HEK293 (cell line): Measurements from ENCODE around the gene SIAE.
A peak's percentile ranks its signal among the peaks of the same experiment; 100 is the strongest.

ENCODE experiments used
- CTCF ChIA-PET: fragments of 350-600 bp; formaldehyde crosslinking; extraction: SDS; loops from one replicate; lab custom pipeline; 2021; ENCODE audit warnings: antibody characterized with exemption; lab: Yijun Ruan, JAX
- POLR2A ChIA-PET: fragments of 300-600 bp; formaldehyde crosslinking; extraction: SDS; loops from one replicate; lab custom pipeline; 2020; ENCODE audit warnings: antibody characterized with exemption, inconsistent platforms; lab: Yijun Ruan, JAX
- H3K27ac ChIP-seq: fragments of 200-500 bp; sonication (Bioruptor generic); 2 replicates; pipeline ENCODE4 v1.5.1; 2014; ENCODE audit warnings: low read depth, low read length, control low read depth, inconsistent platforms; ENCODE audit errors: extremely low read depth
- H3K36me3 ChIP-seq, 2 experiments: fragments of 200-500 bp in 1 of 2; sonication (Bioruptor generic) in 1 of 2; 1 replicate in 1 of 2; 2 replicates in 1 of 2; pipeline ENCODE4 v1.5.1; 2014 to 2017; ENCODE audit warnings: inconsistent platforms in 2 of 2, low read length in 2 of 2; ENCODE audit not compliant: control insufficient read depth in 2 of 2, insufficient read depth in 1 of 2
- H3K4me1 ChIP-seq: fragments of 200-500 bp; sonication (Bioruptor generic); 2 replicates; pipeline ENCODE4 v1.5.1; 2014; ENCODE audit warnings: mild to moderate bottlenecking, low read length, inconsistent platforms; ENCODE audit not compliant: control insufficient read depth, insufficient read depth
- H3K4me3 ChIP-seq: 2 replicates; pipeline ENCODE4 v1.5.1; 2011; ENCODE audit warnings: low read depth, mild to moderate bottlenecking, control low read depth, low read length, moderate library complexity
- H3K9me3 ChIP-seq: fragments of 200-500 bp; sonication (Bioruptor generic); 2 replicates; pipeline ENCODE4 v1.5.1; 2014; ENCODE audit warnings: low read depth, low read length, inconsistent platforms; ENCODE audit not compliant: control insufficient read depth, insufficient read depth
- FEZF1 ChIP-seq: fragments of 450-650 bp; formaldehyde crosslinking; IDR thresholded peaks from 2 replicates; pipeline ENCODE4 v1.5.1; 2016; ENCODE audit warnings: missing biosample characterization, missing genetic modification characterization
- GLI2 ChIP-seq: fragments of 450-650 bp; formaldehyde crosslinking; IDR thresholded peaks from 2 replicates; pipeline ENCODE4; 2017; ENCODE audit warnings: missing biosample characterization, missing genetic modification characterization, low read depth, borderline replicate concordance
- SP3 ChIP-seq: fragments of 450-650 bp; formaldehyde crosslinking; IDR thresholded peaks from 2 replicates; pipeline ENCODE4 v1.5.1; 2016; ENCODE audit warnings: missing biosample characterization, missing genetic modification characterization
- ZBTB8A ChIP-seq: fragments of 450-650 bp; formaldehyde crosslinking; IDR thresholded peaks from 2 replicates; pipeline ENCODE4 v1.5.1; 2016; ENCODE audit warnings: missing biosample characterization, missing genetic modification characterization
- ZIC2 ChIP-seq: fragments of 450-650 bp; formaldehyde crosslinking; IDR thresholded peaks from 2 replicates; pipeline ENCODE4 v1.5.1; 2016; ENCODE audit warnings: missing biosample characterization, missing genetic modification characterization
- ZNF114 ChIP-seq: fragments of 450-650 bp; formaldehyde crosslinking; IDR thresholded peaks from 2 replicates; pipeline ENCODE4 v1.5.0; 2017; ENCODE audit warnings: missing biosample characterization, missing genetic modification characterization
- ZNF140 ChIP-seq: fragments of 450-650 bp; formaldehyde crosslinking; IDR thresholded peaks from 2 replicates; pipeline ENCODE4 v1.5.1; 2016; ENCODE audit warnings: missing biosample characterization, missing genetic modification characterization
- ZNF202 ChIP-seq: fragments of 450-650 bp; formaldehyde crosslinking; IDR thresholded peaks from 2 replicates; pipeline ENCODE4 v1.5.1; 2016; ENCODE audit warnings: missing biosample characterization, missing genetic modification characterization, borderline replicate concordance
- ZNF26 ChIP-seq: fragments of 450-650 bp; formaldehyde crosslinking; IDR thresholded peaks from 2 replicates; pipeline ENCODE4 v1.5.1; 2016; ENCODE audit warnings: missing biosample characterization, missing genetic modification characterization
- ZNF274 ChIP-seq, 2 experiments: fragments of 200-500 bp in 1 of 2; fragments of 450-650 bp in 1 of 2; sonication (Bioruptor generic) in 1 of 2; formaldehyde crosslinking in 1 of 2; IDR thresholded peaks; 2 replicates each; pipeline versions ENCODE4 v1.5.1 to v1.6.1; 2014 to 2016; ENCODE audit warnings: borderline replicate concordance in 1 of 2, inconsistent platforms in 1 of 2, low read length in 1 of 2, missing biosample characterization in 1 of 2, missing genetic modification characterization in 1 of 2
- ZNF335 ChIP-seq: fragments of 450-650 bp; formaldehyde crosslinking; conservative IDR thresholded peaks from 2 replicates; pipeline ENCODE4 v1.5.1; 2016; ENCODE audit warnings: missing biosample characterization, missing genetic modification characterization
- ZNF362 ChIP-seq: fragments of 450-650 bp; formaldehyde crosslinking; IDR thresholded peaks from 2 replicates; pipeline ENCODE4 v1.5.1; 2016; ENCODE audit warnings: missing biosample characterization, missing genetic modification characterization
- ZNF404 ChIP-seq: fragments of 450-650 bp; formaldehyde crosslinking; IDR thresholded peaks from 2 replicates; pipeline ENCODE4 v1.5.1; 2017; ENCODE audit warnings: missing biosample characterization, missing genetic modification characterization
- ZNF510 ChIP-seq: fragments of 450-650 bp; formaldehyde crosslinking; IDR thresholded peaks from 2 replicates; pipeline ENCODE4 v1.5.1; 2018; ENCODE audit warnings: mild to moderate bottlenecking, missing genetic modification characterization, missing biosample characterization; ENCODE audit not compliant: insufficient replicate concordance
- ZNF518A ChIP-seq: fragments of 450-650 bp; formaldehyde crosslinking; conservative IDR thresholded peaks from 2 replicates; pipeline ENCODE4 v1.5.1; 2016; ENCODE audit warnings: low read depth, missing biosample characterization, missing genetic modification characterization
- ZNF548 ChIP-seq: fragments of 450-650 bp; formaldehyde crosslinking; IDR thresholded peaks from 2 replicates; pipeline ENCODE4 v1.5.1; 2016; ENCODE audit warnings: missing biosample characterization, missing genetic modification characterization
- ZNF639 ChIP-seq: fragments of 450-650 bp; formaldehyde crosslinking; IDR thresholded peaks from 2 replicates; pipeline ENCODE4 v1.5.1; 2016; ENCODE audit warnings: missing biosample characterization, missing genetic modification characterization
- ZNF654 ChIP-seq: fragments of 450-650 bp; formaldehyde crosslinking; IDR thresholded peaks from 2 replicates; pipeline ENCODE4 v1.5.1; 2016; ENCODE audit warnings: low read depth, missing biosample characterization, missing genetic modification characterization
- ZNF670 ChIP-seq: fragments of 450-650 bp; formaldehyde crosslinking; IDR thresholded peaks from 2 replicates; pipeline ENCODE4 v1.5.1; 2016; ENCODE audit warnings: missing biosample characterization, missing genetic modification characterization, low read depth
- ZNF792 ChIP-seq: fragments of 450-650 bp; formaldehyde crosslinking; IDR thresholded peaks from 2 replicates; pipeline ENCODE4 v1.5.1; 2016; ENCODE audit warnings: missing biosample characterization, missing genetic modification characterization
- ZNF837 ChIP-seq: fragments of 450-650 bp; formaldehyde crosslinking; IDR thresholded peaks from 2 replicates; pipeline ENCODE4 v1.5.1; 2016; ENCODE audit warnings: missing biosample characterization, missing genetic modification characterization

The SIAE gene

GRCh38 chr11:124678416-124678815 lies 4.9 kb upstream of the SIAE start:
- no peaks in the 10 kb centered on the region for H3K4me1 ChIP-seq
- H3K9me3 ChIP-seq: no peaks in the 10 kb centered on the region
- no peak overlapping the region for H3K27ac ChIP-seq
- ChIA-PET CTCF (no interaction called here), POLR2A (no interaction called here)
- peaks cover 0 to 5% of the 10 kb centered on the region in 2 experiments; a peak in 1 of 3 replicates for H3K36me3 ChIP-seq
- no peak overlapping the region for H3K4me3 ChIP-seq
- TF ChIP-seq ZNF639 (tag by site-specific recombination) (no peak), ZNF837 (tag by site-specific recombination) (no peak), ZNF654 (tag by site-specific recombination) (no peak), ZNF202 (tag by site-specific recombination) (no peak), FEZF1 (tag by site-specific recombination) (no peak), SP3 (no peak), ZNF670 (tag by site-specific recombination) (no peak), ZNF510 (tag by site-specific recombination) (no peak), ZNF114 (tag by site-specific recombination) (no peak), ZNF548 (tag by site-specific recombination) (no peak)

GRCh38 chr11:124676386-124676785 lies 2.8 kb upstream of the SIAE start:
- no peaks in the 10 kb centered on the region for H3K4me1 ChIP-seq
- ChIA-PET POLR2A (no interaction called here), CTCF (interaction anchor here (0.7 kb wide), 1 partner anchor 755 kb away, joined by 3 read pairs; no protein-coding TSS in a partner anchor)
- no peak for TF ChIP-seq ZNF518A (tag by site-specific recombination)
- peak; percentile 33; the same call in 1 of the 2 replicates for TF ChIP-seq ZNF335 (tag by site-specific recombination)
- no peak overlapping the region for H3K4me3 ChIP-seq
- H3K9me3 ChIP-seq: no peaks in the 10 kb centered on the region
- H3K36me3 ChIP-seq: no peaks in the 10 kb centered on the region
- no peak overlapping the region for H3K27ac ChIP-seq

- Histone ChIP-seq H3K27ac (no peak overlapping the region), H3K9me3 (no peaks in the 10 kb centered on the region), H3K36me3 (no peaks in the 10 kb centered on the region), H3K4me3 (peak overlapping the region; percentile 78), H3K4me1 (no peaks in the 10 kb centered on the region)
- CTCF ChIA-PET: no interaction called here
- POLR2A ChIA-PET: no interaction called here
- no peak for TF ChIP-seq ZNF26
- no peak for TF ChIP-seq ZNF792 (tag by site-specific recombination)
- TF ChIP-seq ZBTB8A: no peak
- TF ChIP-seq ZNF362 (tag by site-specific recombination): no peak
- TF ChIP-seq ZNF202 (tag by site-specific recombination): no peak
- TF ChIP-seq ZNF140 (tag by site-specific recombination): no peak
- TF ChIP-seq ZNF274 (IDR thresholded peaks at IDR 0.05; ENCODE audit: low read length): no peak
- TF ChIP-seq ZNF274 (tag by site-specific recombination; IDR thresholded peaks at IDR 0.05; ENCODE audit: borderline replicate concordance): no peak
- no peak for TF ChIP-seq GLI2 (tag by site-specific recombination)
- TF ChIP-seq ZNF404 (tag by site-specific recombination): no peak
- no peak for TF ChIP-seq ZIC2 (tag by site-specific recombination)
These were observed 1.0 kb upstream of the SIAE start for GRCh38 chr11:124674571-124674970.
